SK-N-MC (cell line): Measurements from ENCODE around the gene FAM20B.

Experiments used
- DNase-seq: peaks from one replicate; pipeline ENCODE4 v3.0.0-alpha.2; 2011; ENCODE audit warnings: low read depth, low spot score
- H3K27ac ChIP-seq: fragments of 200-600 bp; sonication (generic); 2 replicates; pipeline ENCODE4 v1.5.1; 2016; ENCODE audit warnings: mixed run types
- H3K36me3 ChIP-seq: fragments of 200-600 bp; sonication (generic); 2 replicates; pipeline ENCODE4 v1.6.1; 2017; ENCODE audit warnings: antibody characterized with exemption, low read length, mixed read lengths; ENCODE audit not compliant: insufficient read depth
- H3K4me3 ChIP-seq: fragments of 200-600 bp; sonication (generic); 2 replicates; pipeline ENCODE4 v1.5.1; 2016
- H3K9ac ChIP-seq: fragments of 200-600 bp; sonication (generic); 2 replicates; pipeline ENCODE4 v1.8.0; 2017; ENCODE audit warnings: mixed run types, mixed read lengths; ENCODE audit not compliant: insufficient read length
- H3K9me3 ChIP-seq: fragments of 200-600 bp; sonication (generic); 2 replicates; pipeline ENCODE4 v1.6.1; 2017; ENCODE audit warnings: low read depth, mild to moderate bottlenecking, antibody characterized with exemption, low read length, moderate library complexity, mixed read lengths
- EZH2 ChIP-seq: fragments of 200-600 bp; sonication (generic); IDR thresholded peaks from one replicate; pipeline ENCODE4 v1.6.1; 2017; ENCODE audit warnings: antibody characterized with exemption
- FOXP2 ChIP-seq: optimal IDR thresholded peaks from 2 replicates; pipeline ENCODE3; 2011; ENCODE audit warnings: mild to moderate bottlenecking, moderate library complexity; ENCODE audit not compliant: insufficient read depth; ENCODE audit errors: extremely low read length, control extremely low read depth
- POLR2AphosphoS5 ChIP-seq: IDR thresholded peaks from 2 replicates; pipeline ENCODE4 v1.6.1; 2012; ENCODE audit warnings: mild to moderate bottlenecking, low read depth, low read length, borderline replicate concordance

Gene FAM20B

DNA sequence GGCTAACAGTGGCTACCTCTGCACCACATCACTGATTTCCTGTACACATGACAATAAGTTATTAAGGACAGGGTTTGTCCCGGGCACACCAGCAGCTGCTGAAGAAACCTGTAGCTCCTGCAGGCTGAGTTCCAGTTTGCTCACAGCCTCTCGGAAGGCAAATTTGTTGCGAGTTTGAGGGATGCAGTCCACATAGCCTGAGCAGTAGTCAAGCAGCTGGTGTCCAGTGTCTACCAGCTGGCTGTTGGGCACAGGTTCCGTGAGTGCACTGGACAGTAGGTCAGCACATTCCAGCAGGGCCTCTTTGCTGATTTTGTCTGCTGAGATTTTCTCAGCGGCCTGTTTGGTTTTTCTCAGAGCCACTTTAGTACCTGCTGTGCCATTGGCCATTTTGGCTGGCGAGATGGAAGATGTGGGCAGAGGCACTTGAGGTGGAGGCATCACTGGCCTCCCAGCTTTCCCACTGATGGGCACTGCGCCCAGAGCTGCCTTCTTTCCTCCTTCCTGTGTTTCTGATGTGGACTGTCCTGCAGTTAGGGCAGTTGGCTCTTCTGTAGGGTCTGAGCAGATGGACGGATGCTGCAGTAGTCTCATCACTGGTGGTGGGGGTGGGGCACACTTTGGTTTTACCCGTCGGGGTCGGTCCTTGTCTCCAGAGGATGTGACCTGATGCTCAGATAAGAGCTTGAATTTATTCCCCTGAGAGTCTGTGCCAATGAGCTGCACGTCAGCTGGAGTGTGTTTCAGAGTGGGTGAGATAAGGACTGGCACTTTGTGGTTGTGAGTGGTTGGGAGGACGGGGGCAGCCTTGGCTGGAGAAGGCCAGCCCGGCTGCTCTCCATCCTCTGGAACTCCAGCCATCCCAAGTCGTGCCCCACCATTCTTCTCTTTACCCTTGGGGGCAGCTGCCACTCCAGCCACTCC lies 82.3 kb downstream of the FAM20B start:
- H3K27ac ChIP-seq, result no peak overlapping the region
- TF ChIP-seq EZH2, result no peak
- TF ChIP-seq POLR2AphosphoS5, result no peak
- no peak for TF ChIP-seq FOXP2
- no peak for DNase-seq

DNA sequence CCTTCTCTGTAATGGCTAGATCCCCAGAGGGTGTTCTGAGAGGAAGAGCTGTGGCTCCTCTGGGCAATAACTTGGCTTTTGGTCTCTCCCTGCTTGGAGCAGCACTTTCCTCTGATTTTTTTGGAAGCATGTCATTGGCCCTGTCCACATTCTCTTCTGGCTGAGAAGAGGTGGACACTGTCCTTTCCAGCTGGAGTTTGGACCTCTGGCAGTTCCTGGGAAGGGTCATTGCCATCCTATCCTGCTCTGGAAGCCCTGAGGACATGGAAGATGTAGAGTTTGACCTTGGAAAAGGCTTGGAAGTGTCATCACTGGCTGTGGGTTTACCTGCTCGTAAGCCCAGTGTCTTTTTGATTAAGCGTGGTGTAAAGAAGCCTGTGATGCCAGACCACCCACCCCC lies 83.0 kb downstream of the FAM20B start:
- DNase-seq, result no peak
- TF ChIP-seq EZH2 (no peak), FOXP2 (no peak), POLR2AphosphoS5 (no peak)
- H3K9ac ChIP-seq, result no peak overlapping the region
- H3K4me3 ChIP-seq, result no peak overlapping the region
- H3K36me3 ChIP-seq, result peaks cover 28% of the 10 kb centered on the region
- H3K9me3 ChIP-seq, result no peaks in the 10 kb centered on the region
- no peak overlapping the region for H3K27ac ChIP-seq

More for the DNA sequence above, 82.3 kb downstream of the FAM20B start:
- Histone ChIP-seq H3K36me3 (peaks cover 28% of the 10 kb centered on the region), H3K4me3 (no peak overlapping the region), H3K9me3 (no peaks in the 10 kb centered on the region), H3K9ac (no peak overlapping the region)

DNA sequence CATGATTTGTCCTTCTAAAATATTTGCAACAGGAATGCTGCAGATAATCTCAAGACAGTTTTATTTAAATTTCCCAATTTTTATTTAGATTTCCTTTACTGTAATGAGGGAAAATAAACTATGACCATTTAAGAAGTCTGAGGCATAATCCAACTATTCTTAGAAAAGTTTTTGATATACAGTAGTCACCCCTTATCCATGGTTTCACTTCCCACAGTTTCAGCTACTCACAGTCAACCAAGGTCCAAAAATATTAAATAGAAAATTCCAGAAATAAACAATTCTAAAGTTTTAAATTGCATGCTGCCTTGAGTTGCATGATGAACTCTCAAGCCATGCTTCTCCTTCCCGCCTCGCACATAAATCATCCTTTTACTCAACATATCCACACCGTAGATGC lies 89.5 kb downstream of the FAM20B start:
- peaks cover 28% of the 10 kb centered on the region for H3K36me3 ChIP-seq
- H3K9ac ChIP-seq, result no peak overlapping the region
- DNase-seq, result no peak
- H3K4me3 ChIP-seq, result no peak overlapping the region
- TF ChIP-seq FOXP2 (no peak), EZH2 (no peak), POLR2AphosphoS5 (no peak)
- no peaks in the 10 kb centered on the region for H3K9me3 ChIP-seq
- H3K27ac ChIP-seq, result no peak overlapping the region

DNA sequence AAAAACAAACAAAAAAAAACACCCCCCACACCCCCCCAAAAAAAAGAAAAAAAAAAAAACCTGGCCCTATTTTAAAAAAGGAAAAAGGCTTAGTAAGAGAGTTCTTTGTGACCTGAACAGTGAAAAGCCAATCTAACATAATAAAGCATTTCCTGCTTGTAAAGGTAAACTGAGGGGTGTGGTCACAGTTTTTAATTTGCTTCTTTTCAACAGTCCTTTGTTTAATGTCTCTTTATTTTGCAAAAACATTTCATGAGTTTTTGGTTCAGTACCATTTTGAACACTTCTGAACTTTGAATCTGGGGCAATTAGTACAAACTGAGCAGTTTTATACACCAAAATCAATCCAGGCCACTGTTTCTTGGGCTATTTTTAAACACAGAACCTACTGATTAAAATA lies 93.8 kb downstream of the FAM20B start:
- Histone ChIP-seq H3K36me3 (peaks cover 29% of the 10 kb centered on the region), H3K9me3 (no peaks in the 10 kb centered on the region), H3K9ac (no peak overlapping the region), H3K27ac (no peak overlapping the region), H3K4me3 (no peak overlapping the region)
- DNase-seq, result no peak
- TF ChIP-seq POLR2AphosphoS5 (no peak), FOXP2 (no peak), EZH2 (no peak)

DNA sequence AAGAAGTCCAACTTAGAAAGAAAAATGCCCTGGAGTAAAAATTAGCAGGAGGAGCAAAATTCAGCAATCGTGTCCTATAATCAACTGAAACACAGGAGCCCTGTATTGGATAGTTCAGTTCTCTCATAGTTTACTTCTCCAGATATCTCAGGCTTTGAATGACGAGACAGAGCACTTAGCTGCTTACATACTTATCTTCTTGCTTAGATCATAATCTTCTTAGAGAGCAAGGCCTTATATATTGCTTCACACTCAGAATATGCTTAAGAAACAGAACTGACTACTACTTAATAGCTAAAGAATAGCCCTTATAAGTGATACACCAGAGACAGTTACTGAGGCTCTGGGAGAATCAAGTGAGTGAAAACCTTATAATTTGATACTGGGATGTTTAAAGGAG lies 95.0 kb downstream of the FAM20B start:
- no peak for DNase-seq
- Histone ChIP-seq H3K27ac (no peak overlapping the region), H3K9ac (no peak overlapping the region), H3K36me3 (peaks cover 29% of the 10 kb centered on the region), H3K9me3 (no peaks in the 10 kb centered on the region), H3K4me3 (no peak overlapping the region)
- no peak for TF ChIP-seq POLR2AphosphoS5
- TF ChIP-seq FOXP2, result no peak
- TF ChIP-seq EZH2, result no peak

DNA sequence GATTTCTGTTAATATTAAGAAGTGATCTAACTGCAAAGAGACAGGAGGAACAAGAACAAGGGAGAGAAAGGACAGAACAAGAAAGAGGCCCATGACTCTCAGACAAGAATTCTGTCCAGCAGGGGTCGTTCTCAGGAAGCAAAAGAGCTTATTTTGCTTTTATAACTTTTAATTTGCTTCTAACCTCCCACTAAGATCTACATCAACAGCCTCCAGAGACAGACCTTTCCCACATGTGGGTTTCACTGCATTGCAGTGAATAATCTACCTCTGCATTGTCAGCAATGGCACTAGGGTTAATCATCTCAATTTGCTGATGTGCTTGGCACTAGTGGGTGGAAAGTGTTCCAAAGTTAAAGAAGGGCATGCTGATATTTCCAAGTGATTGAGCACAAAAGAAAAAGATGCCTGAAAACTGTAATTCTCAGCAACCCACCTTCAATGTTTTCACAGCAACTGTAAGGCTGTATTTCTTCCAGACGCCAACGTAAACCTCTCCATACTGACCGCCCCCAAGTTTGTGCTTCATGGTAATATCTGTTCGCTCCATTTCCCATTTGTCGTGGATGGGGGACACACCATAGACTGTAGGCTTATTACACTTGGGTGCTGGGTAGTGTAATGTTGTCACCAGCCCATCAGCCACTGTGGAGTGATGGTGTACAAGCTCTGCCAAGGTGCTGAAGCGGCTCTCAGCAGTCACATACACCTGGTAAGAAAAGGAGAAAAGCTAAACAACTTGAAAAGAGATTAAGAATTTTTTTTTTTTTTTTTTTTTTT lies 95.7 kb downstream of the FAM20B start:
- no peak overlapping the region for H3K4me3 ChIP-seq
- H3K27ac ChIP-seq, result no peak overlapping the region
- DNase-seq, result no peak
- peaks cover 29% of the 10 kb centered on the region for H3K36me3 ChIP-seq
- no peaks in the 10 kb centered on the region for H3K9me3 ChIP-seq
- TF ChIP-seq EZH2 (no peak), FOXP2 (no peak), POLR2AphosphoS5 (no peak)
- no peak overlapping the region for H3K9ac ChIP-seq

DNA sequence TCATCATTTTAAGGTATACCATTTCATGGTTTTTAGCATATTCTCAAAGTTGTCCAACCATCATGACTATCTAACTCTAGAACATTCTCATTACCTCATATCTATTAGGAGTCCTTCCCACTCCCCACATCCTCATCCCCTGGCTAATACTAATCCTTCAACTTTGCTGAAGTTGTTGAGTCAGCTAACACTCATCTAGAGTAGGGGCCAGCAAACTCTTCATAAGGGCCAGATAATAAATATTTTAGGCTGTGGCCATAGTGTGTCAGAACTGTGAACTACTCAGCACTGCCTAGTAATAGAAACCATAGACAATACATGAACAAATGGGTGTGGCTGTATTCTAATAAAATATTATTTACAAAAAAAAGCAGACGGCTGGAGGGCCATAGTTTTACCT lies 99.2 kb downstream of the FAM20B start:
- H3K36me3 ChIP-seq, result peaks cover 8% of the 10 kb centered on the region; the same call in 1 of the 2 replicates
- no peak for DNase-seq
- H3K9ac ChIP-seq, result no peak overlapping the region
- H3K27ac ChIP-seq, result no peak overlapping the region
- TF ChIP-seq POLR2AphosphoS5 (no peak), FOXP2 (no peak), EZH2 (no peak)
- no peak overlapping the region for H3K4me3 ChIP-seq
- no peaks in the 10 kb centered on the region for H3K9me3 ChIP-seq
